Measurements from ENCODE around the gene RASA3.

DNA sequence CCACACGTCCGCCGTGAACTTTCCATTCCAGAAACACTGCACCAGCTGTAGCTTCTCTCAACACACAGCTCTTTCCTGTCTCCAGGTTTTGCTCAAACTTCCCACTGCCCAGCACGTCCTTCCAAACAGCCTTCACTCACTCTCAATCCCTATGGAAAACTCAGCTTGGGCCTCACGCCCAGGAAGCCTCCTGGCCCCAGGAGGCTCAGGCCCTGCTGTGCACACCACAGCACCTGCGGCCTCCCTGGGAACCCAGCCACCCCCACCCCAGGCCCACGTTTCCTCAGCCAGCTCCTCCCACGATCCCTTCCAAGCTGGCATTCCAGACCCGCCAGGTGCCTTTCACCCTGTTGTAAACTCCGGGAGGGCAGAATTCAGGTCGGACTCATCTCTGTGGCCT, 193.7 kb downstream of the RASA3 start:
- TF ChIP-seq EP300 (IDR thresholded peaks at IDR 0.05) = no peak
- TF ChIP-seq, protein P1, sequence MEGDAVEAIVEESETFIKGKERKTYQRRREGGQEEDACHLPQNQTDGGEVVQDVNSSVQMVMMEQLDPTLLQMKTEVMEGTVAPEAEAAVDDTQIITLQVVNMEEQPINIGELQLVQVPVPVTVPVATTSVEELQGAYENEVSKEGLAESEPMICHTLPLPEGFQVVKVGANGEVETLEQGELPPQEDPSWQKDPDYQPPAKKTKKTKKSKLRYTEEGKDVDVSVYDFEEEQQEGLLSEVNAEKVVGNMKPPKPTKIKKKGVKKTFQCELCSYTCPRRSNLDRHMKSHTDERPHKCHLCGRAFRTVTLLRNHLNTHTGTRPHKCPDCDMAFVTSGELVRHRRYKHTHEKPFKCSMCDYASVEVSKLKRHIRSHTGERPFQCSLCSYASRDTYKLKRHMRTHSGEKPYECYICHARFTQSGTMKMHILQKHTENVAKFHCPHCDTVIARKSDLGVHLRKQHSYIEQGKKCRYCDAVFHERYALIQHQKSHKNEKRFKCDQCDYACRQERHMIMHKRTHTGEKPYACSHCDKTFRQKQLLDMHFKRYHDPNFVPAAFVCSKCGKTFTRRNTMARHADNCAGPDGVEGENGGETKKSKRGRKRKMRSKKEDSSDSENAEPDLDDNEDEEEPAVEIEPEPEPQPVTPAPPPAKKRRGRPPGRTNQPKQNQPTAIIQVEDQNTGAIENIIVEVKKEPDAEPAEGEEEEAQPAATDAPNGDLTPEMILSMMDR (IDR thresholded peaks at IDR 0.05) = no peak

Data from gastroesophageal sphincter (tissue), 3 donors.